WERI-Rb-1 (cell line): ENCODE data around the gene C4orf50.

ENCODE experiments used
- DNase-seq: peaks from one replicate; pipeline ENCODE4 v3.0.0-alpha.2; 2020
- H3K27ac ChIP-seq: fragments of 250-450 bp; sonication (Bioruptor Pico); 2 replicates; pipeline ENCODE4 v1.5.1; 2020; ENCODE audit warnings: mild to moderate bottlenecking, moderate library complexity
- H3K27me3 ChIP-seq: fragments of 250-450 bp; sonication (Bioruptor Pico); 2 replicates; pipeline ENCODE4 v1.5.1; 2021; ENCODE audit warnings: mild to moderate bottlenecking, low read depth, moderate library complexity; ENCODE audit not compliant: insufficient read depth, severe bottlenecking
- H3K36me3 ChIP-seq: fragments of 250-450 bp; sonication (Bioruptor Pico); 2 replicates; pipeline ENCODE4 v1.5.1; 2020; ENCODE audit warnings: mild to moderate bottlenecking, moderate library complexity
- H3K4me3 ChIP-seq: 2 replicates; pipeline ENCODE4 v1.5.1; 2011; ENCODE audit warnings: low read depth, mild to moderate bottlenecking, control low read depth, low read length
- H3K9me3 ChIP-seq: fragments of 250-450 bp; sonication (Bioruptor Pico); 2 replicates; pipeline ENCODE4 v1.5.1; 2021; ENCODE audit warnings: mild to moderate bottlenecking, moderate library complexity; ENCODE audit not compliant: severe bottlenecking
- TF ChIP-seq, protein P1 (sequence below): IDR thresholded peaks from 2 replicates; pipeline ENCODE4 v1.5.1; 2011; ENCODE audit warnings: low read depth, mild to moderate bottlenecking, control low read depth, inconsistent platforms, low read length

Gene C4orf50

DNA sequence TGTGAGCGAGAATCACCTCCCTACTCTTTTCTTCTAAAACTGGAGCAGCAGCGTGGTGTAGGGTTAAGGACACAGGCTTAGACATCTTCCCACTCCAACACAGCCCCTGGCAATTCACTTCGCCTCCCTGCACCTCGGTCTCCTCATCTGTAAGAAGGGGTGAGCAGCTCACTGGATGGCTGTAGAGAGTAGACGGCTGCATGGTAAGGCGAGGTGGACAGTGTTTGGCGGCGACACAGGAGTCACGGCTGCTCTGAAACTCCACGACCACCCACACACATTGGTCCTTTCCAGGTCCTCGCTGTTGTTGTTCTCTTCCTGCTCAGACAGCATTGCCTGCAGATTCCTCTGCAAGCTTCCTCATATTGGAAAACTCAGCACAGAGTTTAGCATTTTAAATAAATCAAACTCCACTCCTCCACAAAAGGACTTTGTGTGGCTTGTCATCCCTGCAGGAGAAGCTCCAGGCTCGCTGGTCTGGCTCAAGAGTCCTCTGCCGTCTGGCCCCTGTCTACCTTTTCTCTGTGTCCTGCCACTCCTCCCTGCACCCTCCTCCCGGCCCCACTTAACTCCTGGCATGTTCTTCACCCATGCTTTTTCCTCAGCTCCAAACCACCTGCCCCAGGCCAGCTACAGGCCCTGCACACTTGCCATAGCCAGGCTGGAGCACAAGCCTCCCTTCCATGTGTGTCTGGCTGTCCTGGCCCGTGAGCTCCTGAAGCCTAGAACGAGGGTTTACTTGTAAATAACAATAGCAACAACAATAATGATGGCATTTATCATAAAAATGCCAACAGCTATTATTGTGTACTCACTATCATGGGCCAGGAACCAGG is 84.0 kb downstream of the C4orf50 start:
- H3K9me3 ChIP-seq = no peaks in the 10 kb centered on the region
- no peak for DNase-seq
- no peaks in the 10 kb centered on the region for H3K27me3 ChIP-seq
- H3K27ac ChIP-seq = no peak overlapping the region
- H3K36me3 ChIP-seq = no peaks in the 10 kb centered on the region
- H3K4me3 ChIP-seq = no peak overlapping the region
- TF ChIP-seq, protein P1, sequence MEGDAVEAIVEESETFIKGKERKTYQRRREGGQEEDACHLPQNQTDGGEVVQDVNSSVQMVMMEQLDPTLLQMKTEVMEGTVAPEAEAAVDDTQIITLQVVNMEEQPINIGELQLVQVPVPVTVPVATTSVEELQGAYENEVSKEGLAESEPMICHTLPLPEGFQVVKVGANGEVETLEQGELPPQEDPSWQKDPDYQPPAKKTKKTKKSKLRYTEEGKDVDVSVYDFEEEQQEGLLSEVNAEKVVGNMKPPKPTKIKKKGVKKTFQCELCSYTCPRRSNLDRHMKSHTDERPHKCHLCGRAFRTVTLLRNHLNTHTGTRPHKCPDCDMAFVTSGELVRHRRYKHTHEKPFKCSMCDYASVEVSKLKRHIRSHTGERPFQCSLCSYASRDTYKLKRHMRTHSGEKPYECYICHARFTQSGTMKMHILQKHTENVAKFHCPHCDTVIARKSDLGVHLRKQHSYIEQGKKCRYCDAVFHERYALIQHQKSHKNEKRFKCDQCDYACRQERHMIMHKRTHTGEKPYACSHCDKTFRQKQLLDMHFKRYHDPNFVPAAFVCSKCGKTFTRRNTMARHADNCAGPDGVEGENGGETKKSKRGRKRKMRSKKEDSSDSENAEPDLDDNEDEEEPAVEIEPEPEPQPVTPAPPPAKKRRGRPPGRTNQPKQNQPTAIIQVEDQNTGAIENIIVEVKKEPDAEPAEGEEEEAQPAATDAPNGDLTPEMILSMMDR = no peak

DNA sequence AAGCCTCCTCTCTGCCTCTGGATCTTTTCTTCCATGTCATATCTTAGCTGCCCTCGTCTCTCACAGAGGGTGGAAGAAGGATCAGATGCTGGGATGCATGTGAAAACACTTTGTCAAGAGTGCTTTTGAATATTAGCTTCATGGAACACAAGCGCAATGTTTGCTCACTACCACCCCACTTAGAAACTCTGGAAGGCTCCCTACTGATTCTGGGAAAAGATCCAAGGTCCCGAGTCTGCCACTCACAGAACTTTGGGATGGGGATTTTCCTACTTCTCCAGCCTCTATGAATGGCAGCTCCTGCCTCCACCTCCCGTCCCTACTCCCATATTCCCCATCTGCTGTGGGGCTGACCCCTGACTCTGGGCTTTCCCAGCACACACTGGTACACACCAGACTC is 85.1 kb downstream of the C4orf50 start:
- DNase-seq = no peak
- Histone ChIP-seq H3K27ac (no peak overlapping the region), H3K4me3 (no peak overlapping the region), H3K27me3 (no peaks in the 10 kb centered on the region), H3K9me3 (no peaks in the 10 kb centered on the region), H3K36me3 (no peaks in the 10 kb centered on the region)
- TF ChIP-seq, protein P1 = no peak

DNA sequence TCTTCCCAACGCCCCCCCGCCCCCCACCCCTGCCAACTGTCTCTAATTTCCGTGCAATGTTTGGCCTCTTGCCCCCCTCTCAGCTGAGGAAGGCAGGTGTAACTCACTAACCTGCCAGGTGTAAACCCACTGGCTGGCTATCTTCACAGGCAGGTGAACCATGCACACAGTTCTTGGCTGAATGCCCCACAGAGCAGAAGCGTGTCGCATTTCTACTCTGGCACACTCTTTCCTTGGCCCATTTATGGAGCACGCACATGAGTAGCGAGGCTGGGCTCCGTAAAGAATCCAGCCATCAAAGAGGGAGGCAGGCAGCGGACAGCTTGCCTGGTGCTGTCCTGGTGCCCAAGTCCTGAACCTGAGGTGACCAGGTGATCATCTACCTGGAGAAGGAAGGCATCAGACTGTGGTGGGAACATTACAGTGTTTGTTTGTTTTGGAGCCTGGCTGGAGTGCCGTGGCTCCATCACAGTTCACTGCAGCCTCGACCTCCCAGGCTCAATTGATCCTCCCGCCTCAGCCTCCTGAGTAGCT is 86.1 kb downstream of the C4orf50 start:
- no peaks in the 10 kb centered on the region for H3K9me3 ChIP-seq
- TF ChIP-seq, protein P1 = no peak
- no peaks in the 10 kb centered on the region for H3K27me3 ChIP-seq
- H3K36me3 ChIP-seq = no peaks in the 10 kb centered on the region
- no peak overlapping the region for H3K27ac ChIP-seq
- no peak overlapping the region for H3K4me3 ChIP-seq
- no peak for DNase-seq

DNA sequence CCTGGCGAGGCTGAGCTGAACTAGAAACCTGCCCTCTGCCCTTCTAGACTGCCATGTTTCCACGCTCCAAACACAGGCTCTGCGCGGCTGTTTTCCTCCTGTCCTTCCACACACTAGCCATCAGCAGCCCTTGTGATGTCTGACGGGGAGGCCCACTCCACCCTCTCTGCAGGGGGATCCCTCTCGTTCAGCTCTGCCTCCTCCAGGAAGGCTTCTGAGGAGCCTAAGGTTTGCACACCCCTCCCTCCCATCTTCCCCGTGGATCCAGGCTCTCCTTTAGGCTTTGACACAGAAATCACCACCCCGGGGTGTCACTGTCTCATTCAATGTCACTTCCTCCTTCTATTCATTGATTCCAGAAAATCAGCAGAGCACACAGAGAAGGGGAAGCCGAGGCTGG is 86.7 kb downstream of the C4orf50 start:
- H3K9me3 ChIP-seq = no peaks in the 10 kb centered on the region
- DNase-seq = no peak
- TF ChIP-seq, protein P1 = no peak
- H3K27ac ChIP-seq = no peak overlapping the region
- no peaks in the 10 kb centered on the region for H3K27me3 ChIP-seq
- H3K36me3 ChIP-seq = no peaks in the 10 kb centered on the region
- no peak overlapping the region for H3K4me3 ChIP-seq

DNA sequence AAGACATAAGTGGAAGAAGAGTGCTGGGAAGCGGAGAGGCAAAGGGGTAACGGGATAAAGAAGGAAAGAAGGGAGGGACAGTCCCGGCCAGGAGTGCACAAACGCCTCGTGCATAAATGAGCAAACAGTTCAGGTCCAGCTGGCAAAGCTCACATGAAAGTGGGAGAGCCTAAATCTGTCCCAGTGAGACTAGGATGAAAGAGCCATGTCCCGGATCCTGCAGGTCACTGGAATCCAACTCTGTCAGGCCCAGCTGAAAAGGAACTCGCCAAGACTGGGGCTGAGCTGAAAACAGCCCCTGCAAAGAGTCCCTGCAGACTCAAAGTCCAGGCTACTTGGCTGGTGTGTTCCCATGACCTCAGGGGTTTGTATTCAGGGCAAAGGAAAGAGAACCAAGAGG is 87.4 kb downstream of the C4orf50 start:
- Histone ChIP-seq H3K27me3 (no peaks in the 10 kb centered on the region), H3K4me3 (no peak overlapping the region), H3K27ac (no peak overlapping the region), H3K36me3 (no peaks in the 10 kb centered on the region), H3K9me3 (no peaks in the 10 kb centered on the region)
- no peak for DNase-seq
- TF ChIP-seq, protein P1 = no peak
